ENCODE results near the gene UVSSA.

DNA sequence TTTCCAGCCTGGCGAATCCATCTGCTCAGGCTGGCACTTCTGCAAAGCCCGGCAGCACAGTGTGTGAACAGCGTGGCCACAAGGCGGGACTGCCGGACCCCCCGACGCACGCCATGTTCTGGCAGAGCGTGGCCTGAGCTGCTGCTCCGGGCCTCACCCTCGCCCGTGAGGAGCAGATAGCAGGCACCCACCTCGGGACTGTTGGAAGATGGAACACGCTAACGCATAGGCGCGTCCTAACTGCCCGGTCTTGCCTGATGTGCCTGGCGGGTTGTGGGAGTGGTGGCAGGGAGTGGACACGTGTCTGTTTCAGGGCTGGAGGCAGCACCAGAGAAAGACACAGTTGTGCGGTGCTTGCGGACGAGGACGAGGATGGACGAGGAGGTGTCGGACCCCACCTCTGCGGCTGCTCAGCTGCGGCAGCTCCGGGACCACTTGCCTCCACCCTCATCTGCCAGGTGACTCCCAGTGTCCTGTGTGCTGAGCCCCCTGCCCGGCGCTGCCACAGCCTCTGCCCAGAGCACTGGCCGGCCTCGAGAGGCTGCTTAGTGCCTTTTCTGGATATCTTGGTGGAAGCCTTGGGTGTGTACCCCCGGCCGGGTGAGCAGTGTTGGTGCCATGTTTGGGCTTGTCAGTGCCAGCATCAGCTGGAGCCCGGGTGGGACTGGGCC, 28.2 kb downstream of the UVSSA start:
- TF ChIP-seq POLR2AphosphoS5 (IDR thresholded peaks at IDR 0.05), result no peak
- TF ChIP-seq, protein P1, sequence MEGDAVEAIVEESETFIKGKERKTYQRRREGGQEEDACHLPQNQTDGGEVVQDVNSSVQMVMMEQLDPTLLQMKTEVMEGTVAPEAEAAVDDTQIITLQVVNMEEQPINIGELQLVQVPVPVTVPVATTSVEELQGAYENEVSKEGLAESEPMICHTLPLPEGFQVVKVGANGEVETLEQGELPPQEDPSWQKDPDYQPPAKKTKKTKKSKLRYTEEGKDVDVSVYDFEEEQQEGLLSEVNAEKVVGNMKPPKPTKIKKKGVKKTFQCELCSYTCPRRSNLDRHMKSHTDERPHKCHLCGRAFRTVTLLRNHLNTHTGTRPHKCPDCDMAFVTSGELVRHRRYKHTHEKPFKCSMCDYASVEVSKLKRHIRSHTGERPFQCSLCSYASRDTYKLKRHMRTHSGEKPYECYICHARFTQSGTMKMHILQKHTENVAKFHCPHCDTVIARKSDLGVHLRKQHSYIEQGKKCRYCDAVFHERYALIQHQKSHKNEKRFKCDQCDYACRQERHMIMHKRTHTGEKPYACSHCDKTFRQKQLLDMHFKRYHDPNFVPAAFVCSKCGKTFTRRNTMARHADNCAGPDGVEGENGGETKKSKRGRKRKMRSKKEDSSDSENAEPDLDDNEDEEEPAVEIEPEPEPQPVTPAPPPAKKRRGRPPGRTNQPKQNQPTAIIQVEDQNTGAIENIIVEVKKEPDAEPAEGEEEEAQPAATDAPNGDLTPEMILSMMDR (IDR thresholded peaks at IDR 0.05), result no peak
- TF ChIP-seq POLR2A (IDR thresholded peaks at IDR 0.05), result no peak

All from breast epithelium (tissue), 3 donors.